GM23338 (cell line): ENCODE results near the gene NCOR2. TPM values are rescaled to one million over a fixed set of nuclear protein-coding genes. Genes with fewer than 3 reads are reported as not detected.

Experiments
- ATAC-seq: fragments of 200-7000 bp; cut with Tn5 transposase; 3 replicates; pipeline ENCODE4 v1.9.1; 2020
- DNase-seq: peaks from one replicate; pipeline ENCODE4 v3.0.0-alpha.2; 2015; ENCODE audit warnings: low spot score
- H2AFZ ChIP-seq: fragments of 200-600 bp; sonication (generic); 2 replicates; pipeline ENCODE4 v1.8.0; 2016; ENCODE audit warnings: antibody characterized with exemption, mild to moderate bottlenecking, moderate library complexity
- H3F3A ChIP-seq: fragments of 200-600 bp; sonication (generic); replicated peaks from 2 replicates; pipeline ENCODE4 v1.8.0; 2017; ENCODE audit warnings: antibody characterized with exemption, mixed run types, low read depth
- H3K27ac ChIP-seq: fragments of 200-600 bp; sonication (generic); 2 replicates; pipeline ENCODE4 v1.6.1; 2016; ENCODE audit warnings: low read depth
- H3K27me3 ChIP-seq: fragments of 200-600 bp; sonication (generic); 2 replicates; pipeline ENCODE4 v1.8.0; 2016; ENCODE audit warnings: mild to moderate bottlenecking, mixed run types, moderate library complexity; ENCODE audit not compliant: insufficient read depth
- H3K36me3 ChIP-seq: fragments of 200-600 bp; sonication (generic); 2 replicates; pipeline ENCODE4 v1.8.0; 2016; ENCODE audit warnings: mild to moderate bottlenecking; ENCODE audit not compliant: insufficient read depth
- H3K4me1 ChIP-seq: fragments of 200-600 bp; sonication (generic); 2 replicates; pipeline ENCODE4 v1.8.0; 2016; ENCODE audit warnings: mild to moderate bottlenecking, moderate library complexity; ENCODE audit not compliant: insufficient read depth
- H3K4me2 ChIP-seq: fragments of 200-600 bp; sonication (generic); 2 replicates; pipeline ENCODE4 v1.7.1; 2017; ENCODE audit warnings: mixed run types
- H3K4me3 ChIP-seq: fragments of 200-600 bp; sonication (generic); 2 replicates; pipeline ENCODE4 v1.6.1; 2016; ENCODE audit warnings: mixed run types
- H3K79me2 ChIP-seq: fragments of 200-600 bp; sonication (generic); replicated peaks from 2 replicates; pipeline ENCODE4 v1.8.0; 2017; ENCODE audit warnings: mild to moderate bottlenecking; ENCODE audit not compliant: insufficient read depth
- H3K9me2 ChIP-seq: fragments of 200-600 bp; sonication (generic); 2 replicates; pipeline ENCODE4 v1.8.0; 2017; ENCODE audit not compliant: insufficient read depth
- H4K20me1 ChIP-seq: fragments of 200-600 bp; sonication (generic); replicated peaks from 2 replicates; pipeline ENCODE4 v1.8.0; 2017; ENCODE audit warnings: mild to moderate bottlenecking; ENCODE audit not compliant: insufficient read depth
- H3K27ac Mint-ChIP-seq: 2 replicates; pipeline ENCODE4 v1.8.0; 2020; ENCODE audit warnings: inconsistent platforms, mild to moderate bottlenecking, moderate library complexity, mixed read lengths
- H3K27me3 Mint-ChIP-seq: 3 replicates; pipeline ENCODE4 v1.8.0; 2022; ENCODE audit warnings: low read depth, mild to moderate bottlenecking, moderate library complexity, mixed read lengths, inconsistent platforms; ENCODE audit not compliant: insufficient read depth, poor library complexity
- H3K36me3 Mint-ChIP-seq: 3 replicates; pipeline ENCODE4 v1.8.0; 2021; ENCODE audit warnings: low read depth, mild to moderate bottlenecking, inconsistent platforms, moderate library complexity, mixed read lengths
- H3K4me1 Mint-ChIP-seq: 3 replicates; pipeline ENCODE4 v1.8.0; 2020; ENCODE audit warnings: mild to moderate bottlenecking, inconsistent platforms, mixed read lengths
- H3K4me3 Mint-ChIP-seq: 3 replicates; pipeline ENCODE4 v1.8.0; 2021; ENCODE audit warnings: moderate library complexity, mild to moderate bottlenecking, inconsistent platforms, mixed read lengths
- H3K9me3 Mint-ChIP-seq: 3 replicates; pipeline ENCODE4 v1.8.0; 2020; ENCODE audit warnings: moderate library complexity, mild to moderate bottlenecking, inconsistent platforms, mixed read lengths
- CREB1 ChIP-seq: fragments of 250-450 bp; sonication (Bioruptor Pico); IDR thresholded peaks from 2 replicates; pipeline ENCODE4 v1.5.0; 2020; ENCODE audit warnings: low read depth, mild to moderate bottlenecking, moderate library complexity
- EZH2 ChIP-seq: fragments of 200-600 bp; sonication (generic); IDR thresholded peaks from one replicate; pipeline ENCODE4 v1.8.0; 2017; ENCODE audit warnings: antibody characterized with exemption, mild to moderate bottlenecking, low read depth; ENCODE audit not compliant: unreplicated experiment
- EZH2phosphoT487 ChIP-seq: fragments of 200-600 bp; sonication (generic); IDR thresholded peaks from one replicate; pipeline ENCODE4 v1.8.1; 2018; ENCODE audit warnings: antibody characterized with exemption; ENCODE audit not compliant: unreplicated experiment
- JUNB ChIP-seq: IDR thresholded peaks from one replicate; pipeline ENCODE4 v1.6.1; 2016; ENCODE audit warnings: antibody characterized with exemption; ENCODE audit not compliant: unreplicated experiment
- NANOG ChIP-seq: IDR thresholded peaks from 2 replicates; pipeline ENCODE4 v1.6.1; 2016; ENCODE audit warnings: antibody characterized with exemption, borderline replicate concordance
- POLR2AphosphoS5 ChIP-seq: IDR thresholded peaks from 2 replicates; pipeline ENCODE4 v1.6.1; 2016; ENCODE audit warnings: antibody characterized with exemption, low read depth
- STAT1 ChIP-seq: IDR thresholded peaks from one replicate; pipeline ENCODE4 v1.6.1; 2016; ENCODE audit warnings: antibody characterized with exemption; ENCODE audit not compliant: unreplicated experiment
- ZNF114 ChIP-seq: fragments of 250-450 bp; sonication (Bioruptor Pico); IDR thresholded peaks from 2 replicates; pipeline ENCODE4 v1.5.0; 2020; ENCODE audit warnings: mild to moderate bottlenecking, moderate library complexity
- ZNF331 ChIP-seq: fragments of 250-450 bp; sonication (Bioruptor Pico); IDR thresholded peaks from 2 replicates; pipeline ENCODE4 v1.5.0; 2020; ENCODE audit warnings: low read depth, mild to moderate bottlenecking, moderate library complexity
- polyA plus RNA-seq: library from polyadenylated mRNA; unstranded; fragments of >200 nt; fragmentation: Nextera tagmentation; extraction: Ambion mirVana; gene quantifications from 2 replicates; pipeline ENCODE4 v1.2.1, GENCODE V29; 2016
- total RNA-seq: library from RNA; depleted of rRNA; stranded (reverse); fragments of >200 nt; shearing (Covaris generic); gene quantifications from 2 replicates; pipeline ENCODE4 v1.2.3, GENCODE V29; 2014
- TF ChIP-seq, protein P1 (sequence below), 2 experiments: fragments of 200-600 bp in 1 of 2; sonication (generic) in 1 of 2; conservative IDR thresholded peaks; 2 replicates each; pipeline versions ENCODE4 v1.5.1 to v1.6.1; 2016 to 2017; ENCODE audit warnings: antibody characterized with exemption in 2 of 2, low read depth in 2 of 2, mild to moderate bottlenecking in 2 of 2, moderate library complexity in 1 of 2
- TF ChIP-seq, protein P2 (sequence below): IDR thresholded peaks from 2 replicates; pipeline ENCODE4 v1.6.1; 2016; ENCODE audit warnings: antibody characterized with exemption
- TF ChIP-seq, protein P3 (sequence below): fragments of 250-450 bp; sonication (Bioruptor Pico); IDR thresholded peaks from 2 replicates; pipeline ENCODE4 v1.5.0; 2020; ENCODE audit warnings: mild to moderate bottlenecking, moderate library complexity
- TF ChIP-seq, protein P4 (sequence below): IDR thresholded peaks from one replicate; pipeline ENCODE4 v1.6.1; 2018; ENCODE audit warnings: antibody characterized with exemption; ENCODE audit not compliant: unreplicated experiment

NCOR2 gene
- total and polyA plus RNA-seq, 2 experiments from 2014 or later = 69.6 to 190 TPM

DNA sequence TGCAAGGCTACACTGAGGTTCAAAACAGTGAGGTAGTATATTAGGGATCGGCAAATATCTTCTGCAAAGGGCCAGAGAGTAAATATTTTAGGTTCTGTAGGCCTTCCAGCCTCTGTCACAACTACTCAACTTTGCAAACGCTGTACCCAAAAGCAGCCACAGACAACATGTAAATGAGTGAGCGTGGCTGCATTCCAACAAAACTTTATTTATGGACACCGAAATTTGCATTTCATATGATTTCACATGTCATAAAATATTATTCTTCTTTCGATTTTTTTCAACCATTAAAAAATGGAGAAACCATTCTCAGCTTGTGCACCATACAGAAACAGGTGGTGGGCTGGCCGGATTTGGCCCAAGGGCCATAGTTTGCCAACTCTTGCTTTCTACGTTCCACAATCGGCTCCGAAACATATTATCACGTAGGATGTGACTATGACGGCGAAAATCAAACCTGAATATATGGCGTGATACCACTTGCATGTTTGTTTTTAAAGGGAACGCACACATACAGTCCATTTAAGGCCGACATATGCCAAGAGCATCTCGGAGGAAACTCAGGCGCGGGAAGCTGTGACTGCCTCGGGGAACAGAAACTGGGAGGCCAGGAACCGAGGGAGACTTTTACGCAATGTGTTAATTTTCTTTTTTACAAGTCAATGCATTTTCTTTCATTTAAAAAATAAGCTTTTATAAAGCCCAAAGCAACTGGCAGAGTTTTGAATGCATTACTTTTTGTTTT lies 7.1 kb downstream of the NCOR2 start:
- Mint-ChIP-seq H3K4me3 (peak overlapping the region; percentile 54), H3K27me3 (peaks cover 6% of the 10 kb centered on the region), H3K36me3 (peaks cover 6% of the 10 kb centered on the region), H3K27ac (no peak overlapping the region; the same call in 1 of the 2 replicates), H3K4me1 (peaks cover 63% of the 10 kb centered on the region), H3K9me3 (no peaks in the 10 kb centered on the region)
- Histone ChIP-seq H3K4me3 (peak overlapping the region; percentile 38), H3K9me2 (no peaks in the 10 kb centered on the region), H2AFZ (no peak overlapping the region), H4K20me1 (peaks cover 69% of the 10 kb centered on the region), H3K27me3 (no peaks in the 10 kb centered on the region), H3K27ac (peak overlapping the region; percentile 8), H3F3A (peaks cover 10% of the 10 kb centered on the region; the same call in 1 of the 2 replicates), H3K79me2 (peaks cover 99% of the 10 kb centered on the region), H3K4me1 (peaks cover 49% of the 10 kb centered on the region), H3K36me3 (no peaks in the 10 kb centered on the region), H3K4me2 (peak overlapping the region; percentile 68)
- DNase-seq = no peak
- no peak for TF ChIP-seq ZNF331 (CRISPR knock-in tag)
- TF ChIP-seq STAT1 = no peak
- no peak for TF ChIP-seq EZH2
- TF ChIP-seq, protein P1, sequence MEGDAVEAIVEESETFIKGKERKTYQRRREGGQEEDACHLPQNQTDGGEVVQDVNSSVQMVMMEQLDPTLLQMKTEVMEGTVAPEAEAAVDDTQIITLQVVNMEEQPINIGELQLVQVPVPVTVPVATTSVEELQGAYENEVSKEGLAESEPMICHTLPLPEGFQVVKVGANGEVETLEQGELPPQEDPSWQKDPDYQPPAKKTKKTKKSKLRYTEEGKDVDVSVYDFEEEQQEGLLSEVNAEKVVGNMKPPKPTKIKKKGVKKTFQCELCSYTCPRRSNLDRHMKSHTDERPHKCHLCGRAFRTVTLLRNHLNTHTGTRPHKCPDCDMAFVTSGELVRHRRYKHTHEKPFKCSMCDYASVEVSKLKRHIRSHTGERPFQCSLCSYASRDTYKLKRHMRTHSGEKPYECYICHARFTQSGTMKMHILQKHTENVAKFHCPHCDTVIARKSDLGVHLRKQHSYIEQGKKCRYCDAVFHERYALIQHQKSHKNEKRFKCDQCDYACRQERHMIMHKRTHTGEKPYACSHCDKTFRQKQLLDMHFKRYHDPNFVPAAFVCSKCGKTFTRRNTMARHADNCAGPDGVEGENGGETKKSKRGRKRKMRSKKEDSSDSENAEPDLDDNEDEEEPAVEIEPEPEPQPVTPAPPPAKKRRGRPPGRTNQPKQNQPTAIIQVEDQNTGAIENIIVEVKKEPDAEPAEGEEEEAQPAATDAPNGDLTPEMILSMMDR (conservative IDR thresholded peaks at IDR 0.05; ENCODE audit: low read depth in 2 of 2) = no peak
- no peak for TF ChIP-seq CREB1
- TF ChIP-seq NANOG = no peak
- no peak for TF ChIP-seq EZH2phosphoT487
- TF ChIP-seq, protein P2, sequence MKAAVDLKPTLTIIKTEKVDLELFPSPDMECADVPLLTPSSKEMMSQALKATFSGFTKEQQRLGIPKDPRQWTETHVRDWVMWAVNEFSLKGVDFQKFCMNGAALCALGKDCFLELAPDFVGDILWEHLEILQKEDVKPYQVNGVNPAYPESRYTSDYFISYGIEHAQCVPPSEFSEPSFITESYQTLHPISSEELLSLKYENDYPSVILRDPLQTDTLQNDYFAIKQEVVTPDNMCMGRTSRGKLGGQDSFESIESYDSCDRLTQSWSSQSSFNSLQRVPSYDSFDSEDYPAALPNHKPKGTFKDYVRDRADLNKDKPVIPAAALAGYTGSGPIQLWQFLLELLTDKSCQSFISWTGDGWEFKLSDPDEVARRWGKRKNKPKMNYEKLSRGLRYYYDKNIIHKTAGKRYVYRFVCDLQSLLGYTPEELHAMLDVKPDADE = no peak
- TF ChIP-seq, protein P3, sequence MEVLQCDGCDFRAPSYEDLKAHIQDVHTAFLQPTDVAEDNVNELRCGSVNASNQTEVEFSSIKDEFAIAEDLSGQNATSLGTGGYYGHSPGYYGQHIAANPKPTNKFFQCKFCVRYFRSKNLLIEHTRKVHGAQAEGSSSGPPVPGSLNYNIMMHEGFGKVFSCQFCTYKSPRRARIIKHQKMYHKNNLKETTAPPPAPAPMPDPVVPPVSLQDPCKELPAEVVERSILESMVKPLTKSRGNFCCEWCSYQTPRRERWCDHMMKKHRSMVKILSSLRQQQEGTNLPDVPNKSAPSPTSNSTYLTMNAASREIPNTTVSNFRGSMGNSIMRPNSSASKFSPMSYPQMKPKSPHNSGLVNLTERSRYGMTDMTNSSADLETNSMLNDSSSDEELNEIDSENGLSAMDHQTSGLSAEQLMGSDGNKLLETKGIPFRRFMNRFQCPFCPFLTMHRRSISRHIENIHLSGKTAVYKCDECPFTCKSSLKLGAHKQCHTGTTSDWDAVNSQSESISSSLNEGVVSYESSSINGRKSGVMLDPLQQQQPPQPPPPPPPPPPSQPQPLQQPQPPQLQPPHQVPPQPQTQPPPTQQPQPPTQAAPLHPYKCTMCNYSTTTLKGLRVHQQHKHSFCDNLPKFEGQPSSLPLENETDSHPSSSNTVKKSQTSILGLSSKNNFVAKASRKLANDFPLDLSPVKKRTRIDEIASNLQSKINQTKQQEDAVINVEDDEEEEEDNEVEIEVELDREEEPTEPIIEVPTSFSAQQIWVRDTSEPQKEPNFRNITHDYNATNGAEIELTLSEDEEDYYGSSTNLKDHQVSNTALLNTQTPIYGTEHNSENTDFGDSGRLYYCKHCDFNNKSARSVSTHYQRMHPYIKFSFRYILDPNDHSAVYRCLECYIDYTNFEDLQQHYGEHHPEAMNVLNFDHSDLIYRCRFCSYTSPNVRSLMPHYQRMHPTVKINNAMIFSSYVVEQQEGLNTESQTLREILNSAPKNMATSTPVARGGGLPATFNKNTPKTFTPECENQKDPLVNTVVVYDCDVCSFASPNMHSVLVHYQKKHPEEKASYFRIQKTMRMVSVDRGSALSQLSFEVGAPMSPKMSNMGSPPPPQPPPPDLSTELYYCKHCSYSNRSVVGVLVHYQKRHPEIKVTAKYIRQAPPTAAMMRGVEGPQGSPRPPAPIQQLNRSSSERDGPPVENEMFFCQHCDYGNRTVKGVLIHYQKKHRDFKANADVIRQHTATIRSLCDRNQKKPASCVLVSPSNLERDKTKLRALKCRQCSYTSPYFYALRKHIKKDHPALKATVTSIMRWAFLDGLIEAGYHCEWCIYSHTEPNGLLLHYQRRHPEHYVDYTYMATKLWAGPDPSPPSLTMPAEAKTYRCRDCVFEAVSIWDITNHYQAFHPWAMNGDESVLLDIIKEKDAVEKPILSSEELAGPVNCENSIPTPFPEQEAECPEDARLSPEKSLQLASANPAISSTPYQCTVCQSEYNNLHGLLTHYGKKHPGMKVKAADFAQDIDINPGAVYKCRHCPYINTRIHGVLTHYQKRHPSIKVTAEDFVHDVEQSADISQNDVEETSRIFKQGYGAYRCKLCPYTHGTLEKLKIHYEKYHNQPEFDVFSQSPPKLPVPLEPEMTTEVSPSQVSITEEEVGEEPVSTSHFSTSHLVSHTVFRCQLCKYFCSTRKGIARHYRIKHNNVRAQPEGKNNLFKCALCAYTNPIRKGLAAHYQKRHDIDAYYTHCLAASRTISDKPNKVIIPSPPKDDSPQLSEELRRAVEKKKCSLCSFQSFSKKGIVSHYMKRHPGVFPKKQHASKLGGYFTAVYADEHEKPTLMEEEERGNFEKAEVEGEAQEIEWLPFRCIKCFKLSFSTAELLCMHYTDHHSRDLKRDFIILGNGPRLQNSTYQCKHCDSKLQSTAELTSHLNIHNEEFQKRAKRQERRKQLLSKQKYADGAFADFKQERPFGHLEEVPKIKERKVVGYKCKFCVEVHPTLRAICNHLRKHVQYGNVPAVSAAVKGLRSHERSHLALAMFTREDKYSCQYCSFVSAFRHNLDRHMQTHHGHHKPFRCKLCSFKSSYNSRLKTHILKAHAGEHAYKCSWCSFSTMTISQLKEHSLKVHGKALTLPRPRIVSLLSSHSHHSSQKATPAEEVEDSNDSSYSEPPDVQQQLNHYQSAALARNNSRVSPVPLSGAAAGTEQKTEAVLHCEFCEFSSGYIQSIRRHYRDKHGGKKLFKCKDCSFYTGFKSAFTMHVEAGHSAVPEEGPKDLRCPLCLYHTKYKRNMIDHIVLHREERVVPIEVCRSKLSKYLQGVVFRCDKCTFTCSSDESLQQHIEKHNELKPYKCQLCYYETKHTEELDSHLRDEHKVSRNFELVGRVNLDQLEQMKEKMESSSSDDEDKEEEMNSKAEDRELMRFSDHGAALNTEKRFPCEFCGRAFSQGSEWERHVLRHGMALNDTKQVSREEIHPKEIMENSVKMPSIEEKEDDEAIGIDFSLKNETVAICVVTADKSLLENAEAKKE (CRISPR knock-in tag) = no peak
- no peak for TF ChIP-seq JUNB
- TF ChIP-seq ZNF114 (CRISPR knock-in tag) = no peak
- TF ChIP-seq, protein P4, sequence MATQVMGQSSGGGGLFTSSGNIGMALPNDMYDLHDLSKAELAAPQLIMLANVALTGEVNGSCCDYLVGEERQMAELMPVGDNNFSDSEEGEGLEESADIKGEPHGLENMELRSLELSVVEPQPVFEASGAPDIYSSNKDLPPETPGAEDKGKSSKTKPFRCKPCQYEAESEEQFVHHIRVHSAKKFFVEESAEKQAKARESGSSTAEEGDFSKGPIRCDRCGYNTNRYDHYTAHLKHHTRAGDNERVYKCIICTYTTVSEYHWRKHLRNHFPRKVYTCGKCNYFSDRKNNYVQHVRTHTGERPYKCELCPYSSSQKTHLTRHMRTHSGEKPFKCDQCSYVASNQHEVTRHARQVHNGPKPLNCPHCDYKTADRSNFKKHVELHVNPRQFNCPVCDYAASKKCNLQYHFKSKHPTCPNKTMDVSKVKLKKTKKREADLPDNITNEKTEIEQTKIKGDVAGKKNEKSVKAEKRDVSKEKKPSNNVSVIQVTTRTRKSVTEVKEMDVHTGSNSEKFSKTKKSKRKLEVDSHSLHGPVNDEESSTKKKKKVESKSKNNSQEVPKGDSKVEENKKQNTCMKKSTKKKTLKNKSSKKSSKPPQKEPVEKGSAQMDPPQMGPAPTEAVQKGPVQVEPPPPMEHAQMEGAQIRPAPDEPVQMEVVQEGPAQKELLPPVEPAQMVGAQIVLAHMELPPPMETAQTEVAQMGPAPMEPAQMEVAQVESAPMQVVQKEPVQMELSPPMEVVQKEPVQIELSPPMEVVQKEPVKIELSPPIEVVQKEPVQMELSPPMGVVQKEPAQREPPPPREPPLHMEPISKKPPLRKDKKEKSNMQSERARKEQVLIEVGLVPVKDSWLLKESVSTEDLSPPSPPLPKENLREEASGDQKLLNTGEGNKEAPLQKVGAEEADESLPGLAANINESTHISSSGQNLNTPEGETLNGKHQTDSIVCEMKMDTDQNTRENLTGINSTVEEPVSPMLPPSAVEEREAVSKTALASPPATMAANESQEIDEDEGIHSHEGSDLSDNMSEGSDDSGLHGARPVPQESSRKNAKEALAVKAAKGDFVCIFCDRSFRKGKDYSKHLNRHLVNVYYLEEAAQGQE = no peak
- no peak for TF ChIP-seq POLR2AphosphoS5
- ATAC-seq = no peak
